Vagina (tissue), 2 donors: ENCODE results near the gene SAXO2. TPM values are rescaled to one million over a fixed set of nuclear protein-coding genes. Genes with fewer than 3 reads are reported as not detected.
A peak's percentile ranks its signal among the peaks of the same experiment; 100 is the strongest.
"Not testable (repeated sequence)": the region's sequence is repeated elsewhere in the genome, so short reads cannot be mapped to it uniquely, and the experiment has no call there.

Experiments
- DNase-seq, 2 donors: peaks; one replicate each; pipeline ENCODE4 v3.0.0-alpha.2; 2017; ENCODE audit errors: extremely low spot score in 2 of 2
- H3K27ac ChIP-seq: fragments of 200-600 bp; sonication (generic); one replicate; pipeline ENCODE4 v1.5.1; 2019
- H3K27me3 ChIP-seq: fragments of 200-600 bp; sonication (generic); one replicate; pipeline ENCODE4 v1.5.1; 2019
- H3K36me3 ChIP-seq, 2 donors: fragments of 200-600 bp; sonication (generic); one replicate each; pipeline ENCODE4 v1.5.1; 2017 to 2019
- H3K4me1 ChIP-seq: fragments of 200-600 bp; sonication (generic); one replicate; pipeline ENCODE4 v1.5.1; 2019
- H3K4me3 ChIP-seq, 2 donors: fragments of 200-600 bp; sonication (generic); 1 replicate in 1 of 2; 2 replicates in 1 of 2; pipeline ENCODE4 v1.5.1; 2016 to 2019
- H3K9me3 ChIP-seq: fragments of 200-600 bp; sonication (generic); one replicate; pipeline ENCODE4 v1.5.1; 2019
- intact Hi-C: fragments of 100-400 bp; cut with DNase I; formaldehyde crosslinking; loops from one replicate; pipeline ENCODE4 v1.15.1; 2023
- total RNA-seq: library from RNA; depleted of rRNA; stranded (reverse); fragments of >200 nt; gene quantifications from one replicate; pipeline ENCODE4 v1.2.3, GENCODE V29; 2016

The SAXO2 gene
- total RNA-seq, 1 donor from 2014 or later: not detected

DNA sequence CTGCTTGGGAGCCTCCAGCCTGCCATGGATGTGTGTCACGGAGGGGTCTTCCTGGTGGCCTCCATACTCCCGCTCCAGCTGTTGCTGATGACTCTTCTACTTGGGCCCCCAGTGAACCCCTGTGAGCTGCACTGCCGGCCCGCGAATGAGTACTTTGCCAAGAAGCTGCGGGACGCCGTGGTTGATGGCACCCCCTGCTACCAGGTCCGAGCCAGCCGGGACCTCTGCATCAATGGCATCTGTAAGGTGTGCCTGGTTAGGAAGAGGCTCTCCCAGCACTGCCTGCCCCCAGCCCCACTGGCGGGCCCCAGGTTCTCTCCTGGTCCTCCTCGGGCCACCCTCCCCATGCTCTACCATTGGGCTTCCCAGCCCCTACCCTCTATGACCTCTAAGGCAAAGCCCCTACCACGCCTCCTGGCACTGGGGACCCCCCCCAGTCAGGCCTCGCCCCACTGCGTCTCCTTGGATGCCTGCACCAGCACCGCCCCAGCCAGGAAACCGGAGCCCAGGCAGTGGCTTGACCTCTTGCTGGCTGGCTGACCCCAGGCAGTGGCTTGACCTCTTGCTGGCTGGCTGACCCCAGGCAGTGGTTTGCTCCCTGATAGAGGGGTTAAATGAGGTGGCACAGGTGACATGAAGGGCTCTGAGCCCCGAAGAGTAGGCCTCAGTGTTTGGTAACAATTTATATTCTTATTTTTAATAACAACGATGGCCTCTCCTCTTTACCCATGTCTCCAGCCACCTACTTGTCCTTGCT lies 57.1 kb downstream of the SAXO2 start:
- DNase-seq, H3K27me3 ChIP-seq, intact Hi-C loops, H3K9me3 ChIP-seq, H3K4me3 ChIP-seq, H3K36me3 ChIP-seq, H3K4me1 ChIP-seq, H3K27ac ChIP-seq: not testable (repeated sequence)

DNA sequence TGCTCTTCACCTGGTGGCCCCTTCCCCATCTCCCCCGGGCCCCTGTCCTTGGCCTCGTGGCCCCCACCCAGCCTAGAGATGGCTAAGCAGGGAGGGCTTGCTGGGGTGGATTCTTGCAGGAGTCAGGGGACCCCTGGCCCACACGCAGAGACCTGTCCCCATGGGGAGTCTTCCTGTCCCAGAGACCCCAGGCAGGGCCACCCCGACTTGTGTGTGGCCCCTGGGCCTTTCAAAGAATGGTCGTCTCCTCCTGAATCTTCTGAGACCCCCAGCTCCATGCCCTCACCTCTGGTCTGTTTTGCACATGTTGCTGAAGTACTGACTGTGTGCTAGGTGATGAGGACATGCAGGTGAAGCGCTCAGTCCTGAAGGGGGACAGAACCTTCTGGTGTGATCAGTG lies 58.2 kb downstream of the SAXO2 start:
- intact Hi-C loops, H3K4me1 ChIP-seq, H3K4me3 ChIP-seq, DNase-seq, H3K9me3 ChIP-seq, H3K27me3 ChIP-seq, H3K27ac ChIP-seq, H3K36me3 ChIP-seq: not testable (repeated sequence)

DNA sequence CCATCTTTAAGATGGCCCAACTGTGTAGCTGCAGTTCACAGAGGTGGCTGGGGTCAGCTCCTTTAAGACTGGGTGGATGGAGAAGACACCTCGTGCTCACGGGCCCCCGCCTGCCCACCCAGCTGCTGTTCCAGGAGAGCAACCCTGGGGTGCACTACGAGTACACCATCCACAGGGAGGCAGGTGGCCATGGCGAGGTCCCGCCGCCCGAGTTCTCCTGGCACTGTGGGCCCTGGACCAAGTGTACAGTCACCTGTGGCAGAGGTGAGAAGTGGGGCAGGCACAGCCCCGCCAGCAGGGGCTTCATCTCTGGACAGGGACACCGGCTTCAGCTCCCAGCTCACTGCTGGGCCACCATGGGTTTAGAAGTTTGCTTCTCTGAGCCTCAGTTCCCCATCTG lies 59.9 kb downstream of the SAXO2 start:
- H3K27me3 ChIP-seq, H3K36me3 ChIP-seq, H3K27ac ChIP-seq, intact Hi-C loops, H3K9me3 ChIP-seq, DNase-seq, H3K4me3 ChIP-seq, H3K4me1 ChIP-seq: not testable (repeated sequence)

DNA sequence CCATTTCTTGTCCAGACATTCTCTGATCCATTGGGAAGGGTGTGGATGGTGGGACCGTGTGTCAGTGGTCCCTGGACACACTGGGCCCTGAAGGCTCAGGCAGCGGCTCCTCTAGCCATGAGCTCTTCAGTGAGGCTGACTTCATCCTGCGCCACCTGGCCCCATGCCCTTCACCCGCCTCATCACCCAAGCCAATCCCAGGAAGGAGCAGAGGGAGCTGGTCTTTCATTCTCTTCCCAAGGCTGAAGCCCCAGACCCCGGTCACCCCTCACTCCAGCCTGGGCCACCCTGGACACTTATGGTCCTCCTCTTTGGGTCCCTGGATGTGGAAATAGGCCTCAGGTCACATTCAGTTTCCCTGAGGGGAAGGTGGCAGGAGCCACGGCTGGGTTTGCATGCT lies 62.2 kb downstream of the SAXO2 start:
- H3K27ac ChIP-seq, H3K36me3 ChIP-seq, H3K27me3 ChIP-seq, H3K4me1 ChIP-seq, intact Hi-C loops, H3K9me3 ChIP-seq, H3K4me3 ChIP-seq: not testable (repeated sequence)
- peak in 1 of 2 donors; percentile 81 for DNase-seq

DNA sequence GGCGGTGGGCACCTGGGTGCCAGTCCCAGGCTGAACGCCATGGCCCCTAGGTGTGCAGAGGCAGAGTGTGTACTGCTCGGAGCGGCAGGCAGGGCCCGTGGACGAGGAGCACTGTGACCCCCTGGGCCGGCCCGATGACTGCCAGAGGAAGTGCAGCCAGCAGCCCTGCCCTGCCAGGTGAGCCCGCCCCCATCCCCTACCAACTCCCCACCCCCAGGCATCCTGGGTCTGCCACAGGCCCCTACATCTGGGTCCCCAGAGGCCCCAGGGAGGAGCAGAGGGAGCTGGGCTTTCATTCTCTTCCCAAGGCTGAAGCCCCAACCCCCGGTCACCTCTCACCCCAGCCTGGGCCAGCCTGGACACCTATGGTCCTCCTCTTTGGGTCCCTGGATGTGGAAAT lies 63.0 kb downstream of the SAXO2 start:
- H3K27me3 ChIP-seq, H3K27ac ChIP-seq, intact Hi-C loops, H3K4me3 ChIP-seq, H3K9me3 ChIP-seq, H3K4me1 ChIP-seq, H3K36me3 ChIP-seq: not testable (repeated sequence)
- peak in 1 of 2 donors; percentile 28 for DNase-seq

DNA sequence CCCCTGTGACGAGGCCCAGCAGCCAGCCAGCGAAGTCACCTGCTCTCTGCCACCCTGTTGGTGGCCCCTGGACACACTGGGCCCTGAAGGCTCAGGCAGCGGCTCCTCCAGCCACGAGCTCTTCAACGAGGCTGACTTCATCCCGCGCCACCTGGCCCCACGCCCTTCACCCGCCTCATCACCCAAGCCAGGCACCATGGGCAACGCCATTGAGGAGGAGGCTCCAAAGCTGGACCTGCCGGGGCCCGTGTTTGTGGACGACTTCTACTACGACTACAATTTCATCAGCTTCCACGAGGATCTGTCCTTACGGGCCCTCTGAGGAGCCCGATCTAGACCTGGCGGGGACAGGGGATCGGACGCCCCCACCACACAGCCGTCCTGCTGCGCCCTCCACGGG lies 64.3 kb downstream of the SAXO2 start:
- H3K4me1 ChIP-seq, H3K4me3 ChIP-seq, H3K27ac ChIP-seq, H3K36me3 ChIP-seq, H3K9me3 ChIP-seq, H3K27me3 ChIP-seq, DNase-seq, intact Hi-C loops: not testable (repeated sequence)

DNA sequence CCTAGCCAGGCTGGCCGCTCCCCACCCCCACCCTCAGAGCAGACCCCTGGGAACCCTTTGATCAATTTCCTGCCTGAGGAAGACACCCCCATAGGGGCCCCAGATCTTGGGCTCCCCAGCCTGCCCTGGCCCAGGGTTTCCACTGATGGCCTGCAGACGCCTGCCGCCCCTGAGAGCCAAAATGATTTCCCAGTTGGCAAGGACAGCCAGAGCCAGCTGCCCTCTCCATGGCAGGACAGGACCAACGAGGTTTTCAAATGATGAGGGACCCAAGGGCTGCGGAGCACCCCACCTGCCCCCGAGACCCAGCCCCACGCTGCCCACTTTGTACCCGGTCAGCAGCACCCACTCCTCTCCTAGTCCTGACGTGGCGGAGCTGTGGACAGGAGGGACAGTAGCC lies 64.8 kb downstream of the SAXO2 start:
- DNase-seq, H3K4me1 ChIP-seq, H3K4me3 ChIP-seq, H3K27me3 ChIP-seq, intact Hi-C loops, H3K36me3 ChIP-seq, H3K27ac ChIP-seq, H3K9me3 ChIP-seq: not testable (repeated sequence)

DNA sequence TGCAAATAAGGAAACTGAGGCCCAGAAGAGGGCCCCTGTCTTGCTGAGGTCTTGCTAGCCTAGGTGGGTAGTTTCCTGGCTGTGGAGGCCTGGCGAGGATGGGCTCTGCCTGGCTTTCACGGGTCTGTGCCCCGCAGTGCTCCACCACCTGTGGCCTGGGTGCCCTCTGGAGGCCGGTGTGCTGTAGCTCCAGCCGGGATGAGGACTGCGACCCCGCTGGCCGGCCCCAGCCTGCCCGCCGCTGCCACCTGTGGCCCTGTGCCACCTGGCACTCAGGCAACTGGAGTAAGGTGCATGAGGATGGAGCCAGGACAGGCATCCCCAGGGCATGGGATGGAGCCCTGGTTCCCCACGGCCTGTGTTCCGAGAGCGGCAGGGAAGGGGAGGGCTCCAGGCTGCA lies 66.4 kb downstream of the SAXO2 start:
- H3K4me1 ChIP-seq, H3K4me3 ChIP-seq, intact Hi-C loops, H3K9me3 ChIP-seq, H3K36me3 ChIP-seq, H3K27me3 ChIP-seq, DNase-seq, H3K27ac ChIP-seq: not testable (repeated sequence)

DNA sequence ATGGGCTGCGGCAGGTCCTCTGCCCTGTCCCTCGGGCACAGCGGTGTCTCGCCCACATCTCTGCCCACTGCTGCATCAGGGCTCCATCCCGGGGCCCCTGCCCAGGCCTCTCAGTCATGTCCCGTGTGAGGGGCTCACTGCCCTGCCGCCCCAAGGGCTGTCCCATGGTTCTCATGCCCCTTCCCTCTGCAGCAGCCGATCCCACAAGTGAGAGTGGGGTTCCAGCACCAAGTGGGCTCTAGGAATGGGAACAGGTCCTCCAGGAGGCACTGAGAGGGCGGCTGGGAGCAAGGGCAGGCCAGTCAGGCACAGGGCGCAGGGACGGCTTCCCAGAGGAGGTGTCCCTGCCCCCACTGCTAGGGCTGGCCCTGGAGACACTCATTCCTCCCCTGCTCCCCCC lies 68.3 kb downstream of the SAXO2 start:
- H3K4me3 ChIP-seq, intact Hi-C loops, H3K9me3 ChIP-seq, H3K36me3 ChIP-seq, DNase-seq, H3K27me3 ChIP-seq, H3K27ac ChIP-seq, H3K4me1 ChIP-seq: not testable (repeated sequence)

DNA sequence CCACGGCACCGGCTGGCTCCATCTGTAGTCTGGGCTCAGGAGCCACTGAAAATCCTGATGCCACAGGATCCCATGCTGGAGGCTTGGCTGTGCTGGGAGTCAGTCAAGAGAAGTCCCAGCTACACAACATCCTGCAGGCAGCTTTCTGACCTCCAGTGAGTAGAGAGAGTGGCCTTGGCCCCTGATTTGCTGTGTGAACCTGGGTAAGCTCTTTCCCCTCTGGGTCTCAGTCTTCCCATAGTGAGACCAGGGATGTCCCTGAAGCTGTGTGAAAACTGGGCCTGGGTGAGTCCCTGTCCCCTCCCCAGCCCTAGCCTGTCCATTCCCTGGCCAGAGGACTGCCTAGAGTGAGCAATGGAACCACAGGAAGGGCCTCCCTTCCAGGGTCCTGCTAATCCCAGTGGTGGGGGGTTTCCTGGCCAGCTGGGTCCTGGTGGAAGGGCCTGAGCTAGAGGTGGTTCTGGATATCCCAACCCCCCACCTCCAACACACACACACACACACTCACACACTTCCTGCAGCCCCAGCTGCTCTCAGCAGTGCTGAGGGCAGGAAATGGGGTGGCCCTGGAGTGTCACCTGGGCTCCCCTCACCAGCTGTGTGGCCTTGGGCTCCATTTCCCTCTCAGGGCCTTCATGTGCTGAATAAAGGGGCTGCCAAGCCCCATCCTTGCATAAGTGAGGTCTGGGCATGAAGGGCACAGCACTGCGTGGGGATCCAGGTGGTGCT lies 69.1 kb downstream of the SAXO2 start:
- H3K9me3 ChIP-seq, H3K4me3 ChIP-seq, intact Hi-C loops, H3K27me3 ChIP-seq, H3K27ac ChIP-seq, H3K4me1 ChIP-seq, H3K36me3 ChIP-seq: not testable (repeated sequence)
- peak in 1 of 2 donors; percentile 58 for DNase-seq

DNA sequence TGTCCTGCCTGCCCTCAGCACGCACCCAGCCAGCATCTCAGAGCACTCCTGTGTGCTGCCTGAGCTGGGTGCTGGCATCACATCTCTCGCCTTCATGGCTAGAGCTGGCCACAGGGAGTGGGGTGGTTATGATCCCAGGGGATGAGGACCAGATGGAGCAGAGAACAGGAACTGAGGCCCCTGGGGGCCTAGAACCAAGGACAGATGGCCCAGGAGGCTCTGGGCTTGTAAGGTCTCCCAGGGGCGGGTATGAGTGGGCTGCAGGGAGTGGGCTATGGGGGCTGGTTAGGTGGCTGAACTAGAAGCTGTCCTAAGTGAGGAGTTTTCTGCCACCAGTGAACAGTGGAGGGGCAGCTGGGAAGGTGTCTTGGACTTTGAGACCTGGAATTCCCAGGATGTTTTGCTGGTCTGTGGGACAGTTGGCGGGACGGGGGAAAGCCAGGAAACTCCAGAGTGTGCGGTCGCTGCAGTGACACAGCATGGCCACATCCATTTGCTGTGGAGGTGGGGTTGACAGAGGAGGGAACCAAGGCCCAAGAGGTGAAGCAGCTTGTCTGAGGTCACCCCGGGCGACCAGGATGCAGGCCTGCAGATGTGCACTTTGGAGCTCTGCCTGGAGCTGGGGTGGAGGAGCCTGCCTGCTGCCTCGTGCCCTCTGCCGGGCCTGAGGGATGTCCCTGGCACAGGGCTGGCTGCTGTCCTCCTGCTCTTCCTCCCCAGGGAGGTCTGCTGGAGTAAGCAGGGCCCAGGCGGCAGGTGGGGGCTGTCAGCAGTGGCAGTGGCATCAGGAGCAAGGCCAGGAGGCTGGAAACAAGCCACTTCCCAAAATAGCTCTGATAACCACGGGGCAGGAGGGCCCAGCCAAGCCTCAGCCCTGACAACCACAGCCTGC lies 70.3 kb downstream of the SAXO2 start:
- H3K27me3 ChIP-seq, H3K36me3 ChIP-seq, intact Hi-C loops, H3K4me3 ChIP-seq, H3K9me3 ChIP-seq, H3K4me1 ChIP-seq, H3K27ac ChIP-seq: not testable (repeated sequence)
- DNase-seq: peak in 1 of 2 donors; percentile 31

DNA sequence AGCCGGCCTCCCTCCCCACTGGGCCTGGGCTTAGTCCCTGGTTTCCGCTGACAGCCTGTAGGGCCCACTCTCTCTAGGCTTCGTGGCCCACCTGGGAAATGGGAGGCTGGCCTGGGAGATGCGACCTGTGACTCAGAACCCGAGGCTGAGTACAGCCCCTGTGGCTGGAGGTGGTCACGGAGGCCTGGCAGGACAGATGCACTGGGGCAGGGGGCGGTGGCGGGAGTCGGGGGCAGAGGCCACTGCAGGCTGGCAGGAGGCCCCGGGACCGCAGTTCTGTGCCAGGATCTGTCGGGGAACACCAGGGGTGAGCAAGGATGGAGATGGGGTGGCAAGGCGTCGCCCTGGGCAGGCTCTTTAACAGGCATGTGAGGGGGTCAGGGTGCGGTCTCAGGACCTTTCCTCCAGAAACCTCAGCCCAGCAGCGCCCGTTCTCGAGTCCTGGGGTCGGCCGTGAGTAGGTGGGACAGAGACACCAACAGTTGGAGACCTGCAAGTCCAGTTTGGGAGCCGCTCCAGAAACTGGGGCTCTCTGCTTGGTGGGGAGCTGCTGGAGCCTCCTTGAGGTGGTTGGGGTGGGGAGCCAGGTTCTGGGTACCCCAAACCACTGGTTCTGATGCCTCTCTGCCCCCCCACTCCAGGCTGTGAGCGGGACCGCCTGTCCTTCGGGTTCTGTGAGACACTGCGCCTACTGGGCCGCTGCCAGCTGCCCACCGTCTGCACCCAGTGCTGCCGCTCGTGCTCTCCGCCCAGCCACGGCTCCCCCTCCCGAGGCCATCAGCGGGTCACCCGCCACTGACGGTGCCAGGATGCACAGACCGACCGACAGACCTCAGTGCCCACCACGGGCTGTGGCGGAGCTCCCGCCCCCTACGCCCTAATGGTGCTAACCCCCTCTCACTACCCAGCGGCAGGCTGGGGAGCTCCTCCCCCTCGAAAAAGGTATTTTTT lies 71.3 kb downstream of the SAXO2 start:
- H3K36me3 ChIP-seq, intact Hi-C loops, DNase-seq: not testable (repeated sequence)

More for the DNA sequence above, 71.3 kb downstream of the SAXO2 start:
- not testable (repeated sequence) for H3K27me3 ChIP-seq, H3K27ac ChIP-seq, H3K9me3 ChIP-seq, H3K4me1 ChIP-seq, H3K4me3 ChIP-seq
